ENCODE data around the gene STK35.
"Not testable (repeated sequence)": the region's sequence is repeated elsewhere in the genome, so short reads cannot be mapped to it uniquely, and the experiment has no call there.

STK35 gene

DNA sequence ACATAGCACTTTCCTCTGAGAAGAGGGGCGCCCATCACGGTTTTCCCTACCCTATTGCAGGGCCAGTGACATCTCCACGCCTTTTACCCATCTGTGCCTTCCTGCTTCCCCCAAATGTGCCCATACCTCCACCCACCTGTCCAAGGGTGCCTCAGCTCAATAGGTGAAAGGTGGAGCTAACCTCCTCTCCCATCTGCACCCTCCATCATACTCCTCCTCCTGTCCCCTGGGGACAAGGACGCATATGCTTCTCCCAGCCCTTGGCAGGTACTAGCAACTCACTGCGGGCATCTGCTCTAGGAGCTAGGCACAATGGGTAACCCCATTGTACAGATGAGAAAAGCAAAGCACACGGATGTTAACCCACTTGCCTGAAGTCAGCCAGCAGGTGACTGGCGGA lies 62.8 kb downstream of the STK35 start:
- DNase-seq: no peak

DNA sequence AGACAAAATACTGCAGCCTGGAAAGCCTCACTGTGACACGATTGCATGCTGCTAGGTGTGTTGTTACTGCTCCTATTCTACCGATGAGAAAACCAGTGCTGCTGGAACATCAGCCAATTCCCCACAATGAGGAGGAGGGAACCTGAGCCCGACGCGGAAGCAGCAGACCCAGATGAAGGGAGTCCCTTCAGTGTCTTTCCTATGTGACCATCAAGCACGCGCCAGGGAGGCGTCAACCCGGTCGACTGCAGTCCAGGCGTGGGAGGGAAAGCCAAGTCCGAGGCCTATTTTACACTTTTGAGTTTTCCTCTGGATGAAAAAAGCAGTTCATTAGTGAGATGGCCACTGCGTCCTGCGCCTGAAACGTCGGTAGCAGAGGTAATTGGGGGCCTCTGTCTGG lies 63.3 kb downstream of the STK35 start:
- no peak for DNase-seq

DNA sequence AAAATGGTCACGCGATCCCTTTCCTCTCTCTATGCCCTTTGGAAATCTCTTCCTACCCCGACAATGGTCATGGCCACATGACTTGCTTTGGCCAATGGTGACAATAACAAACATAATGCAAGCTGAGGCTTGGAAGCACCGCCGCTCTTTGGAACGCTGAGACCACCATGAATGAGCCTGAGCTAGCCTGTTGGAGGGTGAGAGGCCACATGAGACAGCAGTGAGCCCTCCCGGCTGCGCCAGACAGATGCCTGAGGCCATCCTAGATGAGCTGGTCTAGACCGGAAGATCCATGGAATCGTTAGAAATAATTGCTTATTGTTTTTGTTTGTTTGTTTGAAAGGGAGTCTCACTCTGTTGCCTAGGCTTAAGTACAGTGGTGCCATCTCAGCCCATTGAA lies 64.2 kb downstream of the STK35 start:
- DNase-seq: no peak

DNA sequence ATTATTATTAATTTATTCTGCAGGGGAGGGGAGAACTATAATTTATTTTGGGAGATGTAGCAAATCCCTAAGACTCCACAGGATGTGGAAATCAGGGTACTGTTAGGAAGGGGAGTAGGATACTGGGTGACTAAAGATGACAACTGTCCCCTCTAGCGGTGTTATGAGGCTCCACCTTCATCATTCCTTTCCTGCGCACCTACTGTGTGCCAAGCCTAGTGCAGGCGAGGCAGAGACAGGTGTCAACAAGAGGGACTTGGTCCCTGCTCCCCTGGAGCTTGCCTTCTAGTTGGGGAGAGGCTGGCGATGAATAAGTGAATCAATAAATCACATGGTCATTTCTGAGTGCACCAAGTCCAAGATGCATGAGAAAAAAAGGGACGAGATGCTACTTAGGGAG lies 65.5 kb downstream of the STK35 start:
- no peak for DNase-seq

DNA sequence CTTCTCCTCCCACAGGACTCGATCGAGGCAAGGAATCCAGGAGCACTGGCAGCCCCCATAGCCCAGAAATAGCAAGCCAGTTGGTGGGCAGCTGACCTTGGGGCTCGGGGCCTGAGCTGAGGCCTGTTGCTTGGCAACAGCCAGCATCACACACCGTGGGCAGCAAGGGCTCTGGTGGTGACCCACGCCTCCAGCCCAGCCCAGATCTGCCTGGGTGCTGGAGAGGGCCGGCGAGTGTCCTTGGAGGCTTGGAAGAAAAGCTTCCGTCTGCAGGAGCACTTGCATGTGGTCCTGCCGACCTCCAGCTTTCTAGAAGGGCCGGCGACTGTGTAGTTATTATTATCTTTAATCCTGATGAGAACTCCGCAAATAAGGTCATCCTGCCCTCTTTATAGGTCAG lies 67.3 kb downstream of the STK35 start:
- no peak for DNase-seq

DNA sequence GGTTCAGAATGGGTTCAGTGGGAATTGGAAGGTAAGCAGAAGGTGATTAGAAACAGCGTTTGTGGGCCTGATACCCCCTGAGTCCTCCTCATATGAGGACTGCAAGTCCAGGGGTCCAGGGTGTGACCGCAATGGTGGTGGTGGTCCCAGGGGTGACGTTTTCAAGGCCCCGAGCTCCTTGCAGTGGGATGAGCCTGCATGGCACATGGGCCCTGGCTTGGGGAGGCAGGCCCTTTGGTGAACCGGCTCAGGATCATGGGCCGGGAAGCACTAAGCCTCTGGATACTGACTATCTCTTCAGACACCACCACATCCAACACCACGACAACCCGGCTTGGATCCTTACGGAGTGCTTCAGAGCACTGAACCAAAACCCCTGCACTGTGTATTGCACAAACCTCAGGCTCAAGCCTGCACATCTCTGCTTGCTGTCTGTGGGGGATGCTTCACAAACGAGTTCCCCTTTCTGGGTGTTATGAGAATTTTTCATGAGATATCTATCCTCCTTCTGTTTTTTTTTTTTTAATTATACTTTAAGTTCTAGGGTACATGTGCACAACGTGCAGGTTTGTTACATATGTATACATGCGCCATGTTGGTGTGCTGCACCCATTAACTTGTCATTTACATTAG lies 67.9 kb downstream of the STK35 start:
- no peak for DNase-seq

DNA sequence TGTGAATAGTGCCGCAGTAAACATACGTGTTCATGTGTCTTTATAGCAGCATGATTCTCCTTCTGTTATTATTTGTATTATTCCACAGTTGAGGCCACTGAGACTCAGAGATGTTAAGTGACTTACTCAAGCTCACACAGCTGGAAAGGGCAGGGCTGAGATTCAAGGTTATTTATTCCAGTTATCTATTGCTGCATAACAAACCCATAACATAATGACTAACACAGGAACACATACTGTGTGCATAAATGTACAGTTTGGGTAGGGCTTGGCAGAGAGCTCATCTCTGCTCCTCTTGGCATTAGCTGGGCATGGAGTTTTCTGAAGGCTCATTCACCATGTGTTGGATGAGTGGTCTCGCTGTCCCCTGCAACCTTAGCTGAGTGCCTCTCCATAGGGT lies 68.8 kb downstream of the STK35 start:
- no peak for DNase-seq

DNA sequence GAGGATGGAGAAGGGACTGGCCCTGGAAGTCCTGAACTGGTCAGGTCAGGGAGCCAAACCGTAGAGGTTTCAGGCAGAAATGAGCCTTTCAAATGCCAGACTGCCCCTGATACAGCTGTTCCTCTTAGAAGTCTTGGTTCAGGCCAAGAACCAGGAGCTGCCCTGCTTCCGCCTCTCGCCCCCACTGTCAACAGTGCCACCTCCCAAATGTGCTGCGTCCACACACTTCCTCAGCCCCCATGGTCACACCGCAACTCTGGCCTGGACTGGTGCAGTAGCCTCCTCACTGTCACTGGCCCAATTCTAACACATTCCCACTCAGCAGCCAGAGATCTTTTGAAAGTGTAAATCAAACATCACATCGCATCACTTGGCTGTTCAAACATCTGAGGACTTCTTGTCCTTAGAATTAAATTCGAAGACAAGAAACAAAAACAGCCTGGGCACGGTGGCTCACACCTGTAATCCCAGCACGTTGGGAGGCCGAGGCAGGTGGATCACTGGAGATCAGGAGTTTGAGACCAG lies 69.7 kb downstream of the STK35 start:
- DNase-seq: no peak

DNA sequence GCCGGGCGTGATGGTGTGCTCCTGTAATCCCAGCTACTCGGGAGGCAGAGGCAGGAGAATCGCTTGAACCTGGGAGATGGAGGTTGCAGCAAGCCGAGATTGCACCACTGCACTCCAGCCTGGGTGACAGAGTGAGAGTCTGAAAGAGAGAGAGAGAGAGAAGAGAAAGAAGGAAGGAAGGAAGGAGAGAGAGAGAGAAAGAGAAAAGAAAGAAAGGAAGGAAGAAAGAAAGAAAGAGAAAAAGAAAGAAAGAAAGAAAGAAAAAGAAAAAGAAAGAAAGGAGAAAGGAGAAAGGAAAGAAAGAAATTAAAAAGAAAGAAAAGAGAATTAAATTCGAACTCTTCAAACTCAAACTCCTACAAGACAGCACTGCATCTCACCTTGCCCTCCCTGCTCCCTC lies 70.2 kb downstream of the STK35 start:
- DNase-seq: not testable (repeated sequence)

DNA sequence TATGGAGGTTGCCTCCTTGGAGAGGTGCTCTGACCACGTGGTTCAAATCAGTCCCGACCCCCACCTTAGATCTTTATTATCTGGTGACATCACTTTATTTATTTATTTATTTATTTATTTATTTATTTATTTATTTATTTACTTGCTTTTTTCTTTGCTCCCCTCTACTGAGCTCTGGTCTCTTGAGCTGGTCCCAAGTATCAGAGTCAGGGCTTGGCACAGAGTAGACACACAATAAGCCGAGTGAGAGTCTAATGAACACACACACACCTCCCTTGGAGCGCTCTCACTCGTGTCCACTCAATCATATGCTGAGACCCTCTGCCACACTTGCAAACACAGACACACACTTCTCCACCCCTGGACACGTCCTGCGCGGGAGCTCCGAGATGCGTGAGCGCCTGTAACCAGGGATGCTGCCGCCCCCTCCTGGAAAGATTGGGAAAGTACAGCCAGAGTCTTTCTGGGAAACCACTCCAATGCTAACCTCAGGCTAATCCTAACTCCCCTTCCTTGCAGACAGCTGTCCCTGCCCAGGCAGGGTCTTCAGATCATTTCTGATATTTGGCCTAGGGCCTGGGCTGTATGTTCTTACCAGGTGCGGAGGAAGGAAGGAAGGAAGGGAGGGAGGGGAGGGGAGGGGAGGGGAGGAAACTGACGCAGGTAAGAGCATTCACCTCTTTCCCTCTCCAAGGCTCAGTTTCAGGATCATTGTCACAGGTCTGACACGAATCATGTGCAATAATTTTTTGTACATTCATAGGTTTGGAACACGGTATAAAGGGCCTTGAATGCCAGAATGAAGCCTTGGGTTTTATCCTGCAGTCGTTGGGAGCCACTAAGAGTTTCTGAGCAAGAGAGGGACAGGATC lies 70.9 kb downstream of the STK35 start:
- DNase-seq: no peak

DNA sequence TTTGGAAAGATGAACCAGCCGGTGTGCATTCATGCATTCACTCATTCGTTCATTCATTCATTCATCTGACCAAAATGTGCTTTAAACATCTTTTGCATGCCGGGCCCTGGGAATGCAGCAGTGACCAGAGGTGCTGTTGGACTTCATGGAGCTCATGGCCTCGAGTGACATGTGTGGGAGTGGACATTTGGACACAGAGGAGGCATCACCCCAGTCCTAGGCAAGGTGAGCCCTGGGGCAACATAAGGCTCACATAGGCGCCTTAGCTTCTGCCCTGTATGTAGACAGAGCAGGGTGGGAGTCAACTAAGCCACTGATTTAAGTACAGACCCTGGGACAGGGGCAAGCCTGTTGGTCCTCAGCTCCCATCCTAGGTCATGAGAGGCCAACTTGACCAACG lies 71.6 kb downstream of the STK35 start:
- DNase-seq: no peak

DNA sequence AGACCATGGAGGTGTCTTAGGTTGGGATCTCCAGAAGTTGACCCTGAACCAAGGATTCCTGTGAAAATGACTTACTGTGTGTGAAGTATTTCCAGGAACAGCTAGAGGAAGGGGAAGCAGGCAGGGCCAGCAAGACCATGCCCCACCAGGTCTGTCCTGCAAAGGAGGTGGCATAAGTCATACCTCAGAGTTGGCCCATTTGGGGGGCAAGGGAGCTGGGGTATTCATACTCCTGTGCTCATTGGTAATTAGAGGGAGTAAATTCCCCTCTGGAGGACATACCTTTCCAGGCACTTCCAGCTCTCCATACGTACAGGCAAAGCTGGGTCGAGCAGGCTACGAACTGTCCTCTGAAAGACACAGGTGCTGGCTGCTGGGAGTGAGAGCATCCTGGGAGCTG lies 72.4 kb downstream of the STK35 start:
- DNase-seq: no peak

DNA sequence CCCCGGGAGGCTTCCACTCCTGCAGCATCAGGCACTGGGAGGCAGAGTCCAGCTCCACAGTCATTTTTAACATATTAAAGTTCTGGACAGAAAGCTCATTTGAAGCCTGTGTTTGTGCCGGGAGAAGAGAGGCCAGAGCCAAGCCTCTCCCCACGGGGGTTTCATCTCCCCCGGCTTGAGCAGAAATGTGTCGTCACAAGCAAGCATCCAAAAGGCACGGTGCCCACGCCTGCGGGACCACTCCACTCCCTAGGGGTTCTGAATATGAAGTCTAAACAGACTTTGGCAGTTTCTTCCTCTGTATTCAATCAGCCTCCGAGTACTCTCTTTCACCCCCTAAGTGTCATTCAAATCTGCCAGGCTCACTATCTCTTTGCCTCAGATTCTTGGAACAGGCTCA lies 75.3 kb downstream of the STK35 start:
- DNase-seq: no peak

DNA sequence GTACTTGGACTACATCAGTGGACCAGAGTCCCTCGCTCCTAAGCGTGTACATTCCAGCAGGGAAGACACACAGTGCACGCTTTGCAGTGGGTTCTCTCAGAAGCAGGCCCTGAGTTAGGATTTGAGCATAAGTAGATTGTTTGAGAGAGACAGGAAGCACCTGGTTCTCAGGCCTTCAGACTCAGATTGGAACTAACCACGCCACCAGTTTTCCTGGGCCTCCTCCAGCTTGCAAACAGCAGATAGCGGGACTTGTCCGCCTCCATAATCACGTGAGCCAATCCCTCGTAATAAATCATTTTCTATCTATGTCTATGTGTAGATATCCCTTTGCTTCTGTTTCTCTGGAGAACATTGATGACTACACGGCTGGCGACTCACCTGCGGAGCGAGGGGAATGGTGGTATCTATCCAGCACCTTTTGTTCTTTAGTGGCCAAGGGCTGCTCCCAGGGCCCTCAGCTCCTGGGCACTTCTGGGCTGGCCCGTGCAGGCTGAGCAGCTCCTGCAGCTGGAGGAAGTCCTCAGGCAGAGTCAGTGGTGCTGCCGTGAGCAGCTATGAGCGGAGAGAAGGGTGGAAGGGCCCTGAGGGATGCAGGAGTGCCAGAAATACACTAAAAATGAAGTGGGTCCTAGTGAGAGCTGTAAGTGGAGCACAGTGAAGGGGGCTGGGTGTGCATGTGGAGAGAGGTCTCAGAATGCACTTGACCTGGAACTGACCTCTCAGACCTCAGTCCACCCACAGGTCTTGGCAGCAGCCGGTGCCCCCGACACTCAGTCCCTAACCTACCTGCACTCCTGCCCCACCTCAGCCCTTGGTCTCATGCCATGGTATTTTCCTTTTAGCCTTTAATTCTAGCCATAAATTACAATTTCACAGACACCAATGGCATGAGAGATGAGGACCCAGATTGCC lies 76.9 kb downstream of the STK35 start:
- no peak for DNase-seq

DNA sequence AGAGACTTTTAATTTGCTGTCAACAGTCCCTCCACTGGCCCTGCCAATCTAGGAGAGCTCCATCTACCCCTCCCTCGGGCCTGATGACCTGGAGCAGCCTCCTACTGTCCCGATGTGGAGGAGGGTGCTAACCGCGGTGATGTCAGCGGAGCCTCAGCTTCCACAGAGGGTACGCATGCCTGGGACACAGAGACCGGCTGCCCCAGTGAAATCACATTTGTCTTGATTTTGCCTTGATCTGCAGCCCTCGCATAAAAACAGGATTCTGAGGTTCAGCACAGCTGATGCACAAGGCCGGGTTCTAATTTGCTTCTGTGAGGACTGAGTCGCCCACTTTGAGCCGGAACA lies 77.6 kb downstream of the STK35 start:
- DNase-seq: no peak

DNA sequence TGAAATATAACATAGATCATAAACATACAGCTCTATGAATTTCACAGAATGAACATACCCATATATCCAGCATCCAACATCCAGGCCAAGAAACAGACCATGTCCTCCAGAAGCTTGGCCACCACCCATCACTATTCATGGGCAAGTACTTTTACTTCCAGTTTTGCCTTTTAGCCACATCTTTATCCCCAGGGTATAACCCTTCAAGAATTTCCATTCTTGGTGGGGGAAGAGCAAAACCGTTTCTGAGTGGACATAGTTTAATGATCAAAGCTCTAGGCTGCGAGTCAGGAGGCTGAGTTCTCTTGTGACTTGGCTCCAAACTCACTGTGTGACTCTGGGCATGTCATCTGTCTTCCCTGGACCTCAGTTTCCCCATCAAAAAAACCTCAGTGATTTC lies 78.3 kb downstream of the STK35 start:
- no peak for DNase-seq

DNA sequence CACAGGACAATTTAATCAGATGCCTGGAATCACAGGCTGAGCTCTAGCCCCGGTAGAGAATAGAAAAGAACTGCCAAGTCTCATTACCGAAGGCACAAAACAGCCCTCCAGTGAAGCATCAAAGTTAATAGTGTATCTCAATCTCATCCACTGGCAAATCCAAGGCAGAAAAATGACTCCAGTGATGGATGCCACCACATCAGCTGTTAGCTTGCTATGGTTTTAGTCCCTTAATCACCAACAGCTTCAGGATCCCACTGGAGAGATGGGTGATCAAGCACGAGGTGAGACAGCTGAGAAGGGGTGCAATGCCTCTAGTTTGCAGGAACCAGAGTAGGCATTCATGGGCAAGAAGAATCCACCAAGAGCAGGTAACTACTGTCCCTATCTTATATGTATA lies 81.8 kb downstream of the STK35 start:
- no peak for DNase-seq

DNA sequence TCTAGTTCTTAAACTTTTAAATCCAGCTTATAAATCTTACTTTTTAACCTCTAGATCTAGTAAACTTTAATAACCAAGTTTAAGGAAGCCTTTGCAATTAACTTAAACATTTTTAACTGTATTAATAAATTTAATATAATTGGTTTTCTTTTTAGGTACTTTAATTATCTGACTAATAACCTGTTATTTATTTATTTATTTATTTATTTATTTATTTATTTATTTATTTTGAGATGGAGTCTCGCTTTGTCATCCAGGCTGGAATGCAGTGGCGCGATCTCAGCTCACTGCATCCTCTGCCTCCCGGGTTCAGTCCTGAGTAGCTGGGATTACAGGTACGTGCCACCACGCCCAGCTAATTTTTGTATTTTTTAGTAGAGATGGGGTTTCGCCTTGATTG lies 83.3 kb downstream of the STK35 start:
- not testable (repeated sequence) for DNase-seq

DNA sequence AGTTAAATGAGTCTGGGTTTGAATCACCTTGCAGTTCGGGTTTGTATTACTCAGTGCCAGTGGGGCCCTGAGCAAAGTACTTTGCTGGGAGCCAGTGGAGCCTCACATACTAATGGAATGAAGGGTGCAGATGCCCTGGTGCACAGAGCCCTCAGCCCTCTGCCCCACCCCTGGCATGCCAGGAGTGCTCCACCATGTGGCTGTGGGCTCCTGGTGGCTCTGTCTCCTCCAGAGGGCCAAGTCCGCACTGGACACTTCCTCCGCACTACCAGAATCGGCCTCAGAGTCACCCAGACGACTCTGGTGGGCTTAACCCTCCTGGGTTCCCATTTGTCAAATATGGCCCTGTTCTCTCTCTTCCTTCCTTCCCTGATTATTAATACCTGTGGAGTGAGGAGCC lies 94.0 kb downstream of the STK35 start:
- no peak for DNase-seq

DNA sequence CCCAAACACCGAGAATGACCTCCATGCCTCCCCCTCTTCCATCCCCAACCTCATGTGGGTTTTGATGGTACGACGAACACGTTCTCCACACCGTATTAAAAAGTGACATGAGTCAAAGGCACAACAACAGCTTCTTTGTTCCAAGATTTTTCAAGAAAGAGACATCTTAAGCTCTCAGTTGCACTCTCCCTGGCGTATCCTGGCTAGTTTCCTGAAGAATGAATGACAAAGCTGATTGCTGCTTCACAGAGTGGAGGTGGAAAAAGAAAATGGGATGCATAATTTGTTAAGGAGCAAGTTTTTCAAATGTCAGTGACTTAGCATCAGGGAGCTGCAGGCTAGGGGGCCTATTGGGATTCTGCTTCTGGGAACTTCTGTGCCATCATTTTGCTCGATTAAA lies 95.5 kb downstream of the STK35 start:
- DNase-seq: no peak

Measured in NCI-H187 (cell line).